H9 (cell line): ENCODE results near the gene BBS12. TPM values are rescaled to one million over a fixed set of nuclear protein-coding genes. Genes with fewer than 3 reads are reported as not detected.

Experiments used
- DNase-seq: peaks from one replicate; pipeline ENCODE4 v3.0.0-alpha.2; 2017
- H2AFZ ChIP-seq: one replicate; pipeline ENCODE4 v1.6.1; 2013; ENCODE audit warnings: mild to moderate bottlenecking, low read length, control low read depth, moderate library complexity
- H2AK5ac ChIP-seq: 2 replicates; pipeline ENCODE4 v1.6.1; 2013; ENCODE audit warnings: low read length, control low read depth, mixed read lengths; ENCODE audit not compliant: insufficient read length
- H2BK120ac ChIP-seq: one replicate; pipeline ENCODE4 v1.6.1; 2013; ENCODE audit warnings: low read depth, mild to moderate bottlenecking, low read length, control low read depth, inconsistent platforms; ENCODE audit not compliant: poor library complexity, severe bottlenecking
- H2BK12ac ChIP-seq: 2 replicates; pipeline ENCODE4 v1.6.1; 2013; ENCODE audit warnings: low read length, control low read depth, mixed read lengths, low read depth; ENCODE audit not compliant: insufficient read length
- H2BK15ac ChIP-seq: 2 replicates; pipeline ENCODE4 v1.6.1; 2013; ENCODE audit warnings: low read depth, low read length, control low read depth
- H2BK20ac ChIP-seq: one replicate; pipeline ENCODE4 v1.6.1; 2013; ENCODE audit warnings: low read depth, mild to moderate bottlenecking, low read length, control low read depth, inconsistent platforms; ENCODE audit not compliant: poor library complexity, severe bottlenecking
- H2BK5ac ChIP-seq: 2 replicates; pipeline ENCODE4 v1.6.1; 2013; ENCODE audit warnings: low read length, control low read depth, mixed read lengths; ENCODE audit not compliant: insufficient read length
- H3K14ac ChIP-seq: 2 replicates; pipeline ENCODE4 v1.6.1; 2013; ENCODE audit warnings: low read length, control low read depth; ENCODE audit not compliant: insufficient read depth
- H3K18ac ChIP-seq: 2 replicates; pipeline ENCODE4 v1.6.1; 2013; ENCODE audit warnings: low read depth, mild to moderate bottlenecking, mixed read lengths, low read length, control low read depth; ENCODE audit not compliant: insufficient read length
- H3K23ac ChIP-seq: 2 replicates; pipeline ENCODE4 v1.6.1; 2013; ENCODE audit warnings: low read length, control low read depth, mixed read lengths, low read depth; ENCODE audit not compliant: insufficient read length
- H3K23me2 ChIP-seq: 2 replicates; pipeline ENCODE4 v1.6.1; 2013; ENCODE audit warnings: low read depth, mild to moderate bottlenecking, mixed read lengths, low read length, control low read depth; ENCODE audit not compliant: insufficient read length, poor library complexity, severe bottlenecking
- H3K27ac ChIP-seq: 2 replicates; pipeline ENCODE4 v1.5.1; 2013; ENCODE audit warnings: low read length, control low read depth, mixed read lengths, low read depth; ENCODE audit not compliant: insufficient read length
- H3K27me3 ChIP-seq: 2 replicates; pipeline ENCODE4 v1.6.1; 2013; ENCODE audit warnings: low read length, control low read depth, inconsistent platforms; ENCODE audit not compliant: insufficient read depth
- H3K4ac ChIP-seq: 2 replicates; pipeline ENCODE4 v1.6.1; 2013; ENCODE audit warnings: low read depth, mild to moderate bottlenecking, control low read depth, inconsistent platforms, low read length, moderate library complexity
- H3K4me1 ChIP-seq: 2 replicates; pipeline ENCODE4 v1.6.1; 2013; ENCODE audit warnings: low read length, control low read depth, inconsistent platforms; ENCODE audit not compliant: insufficient read depth
- H3K4me2 ChIP-seq: 2 replicates; pipeline ENCODE4 v1.6.1; 2013; ENCODE audit warnings: low read length, control low read depth, mixed read lengths; ENCODE audit not compliant: insufficient read length, insufficient read depth
- H3K56ac ChIP-seq: 2 replicates; pipeline ENCODE4 v1.6.1; 2013; ENCODE audit warnings: low read depth, mild to moderate bottlenecking, mixed read lengths, low read length, control low read depth; ENCODE audit not compliant: insufficient read length
- H3K79me1 ChIP-seq: 2 replicates; pipeline ENCODE4 v1.6.1; 2013; ENCODE audit warnings: low read depth, mild to moderate bottlenecking, moderate library complexity, low read length, control low read depth, inconsistent platforms; ENCODE audit not compliant: insufficient read depth, poor library complexity, severe bottlenecking
- H3K79me2 ChIP-seq: 2 replicates; pipeline ENCODE4 v1.6.1; 2013; ENCODE audit warnings: low read length, control low read depth, inconsistent platforms; ENCODE audit not compliant: insufficient read depth
- H3K9ac ChIP-seq: 2 replicates; pipeline ENCODE4 v1.6.1; 2013; ENCODE audit warnings: low read length, control low read depth, mixed read lengths; ENCODE audit not compliant: insufficient read length; ENCODE audit errors: extremely low read depth
- H3K9me3 ChIP-seq: one replicate; pipeline ENCODE4 v1.6.1; 2013; ENCODE audit warnings: low read depth, low read length, inconsistent platforms; ENCODE audit not compliant: control insufficient read depth
- H3T11ph ChIP-seq: one replicate; pipeline ENCODE4 v1.6.1; 2013; ENCODE audit warnings: mild to moderate bottlenecking, low read length, control low read depth, inconsistent platforms
- H4K20me1 ChIP-seq: one replicate; pipeline ENCODE4 v1.6.1; 2013; ENCODE audit not compliant: control insufficient read depth, insufficient read length, insufficient read depth
- H4K5ac ChIP-seq: 2 replicates; pipeline ENCODE4 v1.6.1; 2013; ENCODE audit warnings: low read depth, mild to moderate bottlenecking, mixed read lengths, low read length, control low read depth; ENCODE audit not compliant: insufficient read length
- H4K8ac ChIP-seq: replicated peaks from 2 replicates; pipeline ENCODE4 v1.6.1; 2013; ENCODE audit warnings: low read length, control low read depth, mixed read lengths, low read depth; ENCODE audit not compliant: insufficient read length
- H4K91ac ChIP-seq: 2 replicates; pipeline ENCODE4 v1.6.1; 2013; ENCODE audit warnings: low read depth, mild to moderate bottlenecking, moderate library complexity, mixed read lengths, low read length, control low read depth; ENCODE audit not compliant: insufficient read length
- H3K27ac Mint-ChIP-seq, 3 experiments: 2 replicates in 2 of 3; 3 replicates in 1 of 3; pipeline ENCODE4 v1.8.0; 2020 to 2021; ENCODE audit warnings: mixed read lengths in 3 of 3, mild to moderate bottlenecking in 1 of 3, moderate library complexity in 1 of 3
- H3K27me3 Mint-ChIP-seq: 2 replicates; pipeline ENCODE4 v1.8.0; 2021; ENCODE audit warnings: low read depth, mild to moderate bottlenecking, moderate library complexity, mixed read lengths
- H3K36me3 Mint-ChIP-seq, 3 experiments: 2 replicates in 2 of 3; 3 replicates in 1 of 3; pipeline ENCODE4 v1.8.0; 2020 to 2021; ENCODE audit warnings: low read depth in 3 of 3, mixed read lengths in 3 of 3; ENCODE audit not compliant: insufficient read depth in 1 of 3
- H3K4me1 Mint-ChIP-seq, 2 experiments: 2 replicates each; pipeline ENCODE4 v1.8.0; 2020; ENCODE audit warnings: mixed read lengths in 2 of 2
- H3K4me3 Mint-ChIP-seq, 2 experiments: 2 replicates in 1 of 2; 3 replicates in 1 of 2; pipeline ENCODE4 v1.8.0; 2020 to 2021; ENCODE audit warnings: mild to moderate bottlenecking in 2 of 2, mixed read lengths in 2 of 2, moderate library complexity in 1 of 2
- H3K9me3 Mint-ChIP-seq, 2 experiments: 2 replicates in 1 of 2; 3 replicates in 1 of 2; pipeline ENCODE4 v1.8.0; 2020; ENCODE audit warnings: mild to moderate bottlenecking in 2 of 2, mixed read lengths in 2 of 2, moderate library complexity in 1 of 2
- WGBS: extraction: QIAGEN DNeasy Blood & Tissue Kit; methylation state at CpG from one replicate; pipeline ENCODE4 v1.1.7; 2013; ENCODE audit warnings: missing lambda C conversion rate, low lambda C conversion rate, mixed read lengths; ENCODE audit not compliant: insufficient read length; ENCODE audit errors: extremely low coverage; 5-methylcytosine and 5-hydroxymethylcytosine counted together
- total RNA-seq: library from RNA; stranded (reverse); gene quantifications from 2 replicates; pipeline ENCODE4 v1.2.1, GENCODE V29; 2021
- TF ChIP-seq, protein P1 (sequence below): fragments of 200-600 bp; sonication (generic); conservative IDR thresholded peaks from 3 replicates; pipeline ENCODE4 v1.8.0; 2021; ENCODE audit warnings: antibody characterized with exemption, mild to moderate bottlenecking

Gene BBS12
- total RNA-seq, 1 experiment from 2014 or later: 1.2 TPM

DNA sequence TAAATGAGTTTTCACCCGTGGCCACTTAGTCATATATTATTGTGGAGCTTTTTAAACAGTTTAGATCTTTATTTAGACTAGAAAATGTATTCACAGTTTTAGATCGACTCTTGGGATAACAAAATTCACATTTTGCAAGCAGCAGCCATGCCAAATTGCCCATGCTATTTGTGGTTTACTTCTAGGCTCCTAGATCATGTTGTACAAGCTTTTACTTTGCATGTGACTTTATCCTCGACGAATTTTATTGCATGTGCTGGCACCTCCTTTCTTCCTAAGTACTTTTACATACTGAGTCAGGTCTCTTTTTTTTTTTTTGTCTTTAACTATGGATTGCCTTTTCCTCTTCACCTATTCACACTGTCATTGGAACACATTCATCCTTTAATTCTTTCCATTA lies 23.2 kb downstream of the BBS12 start:
- Histone ChIP-seq H4K91ac (no peak overlapping the region), H2AFZ (no peak overlapping the region), H2BK20ac (no peak overlapping the region), H2BK15ac (no peak overlapping the region), H4K8ac (no peak overlapping the region), H3K9ac (no peak overlapping the region), H3K4ac (no peak overlapping the region), H3K56ac (no peak overlapping the region), H3K23ac (no peak overlapping the region), H3T11ph (no peak overlapping the region), H3K14ac (no peak overlapping the region), H3K4me2 (no peak overlapping the region), H3K9me3 (no peaks in the 10 kb centered on the region), H2AK5ac (no peak overlapping the region), H2BK12ac (no peak overlapping the region), H3K18ac (no peak overlapping the region), H3K27me3 (no peaks in the 10 kb centered on the region), H3K27ac (no peak overlapping the region), H2BK5ac (no peak overlapping the region), H3K79me1 (no peaks in the 10 kb centered on the region), H4K5ac (no peak overlapping the region), H2BK120ac (no peak overlapping the region), H3K79me2 (no peaks in the 10 kb centered on the region), H3K4me1 (no peaks in the 10 kb centered on the region), H4K20me1 (no peaks in the 10 kb centered on the region), H3K23me2 (no peaks in the 10 kb centered on the region)
- no peak for DNase-seq
- H3K27ac Mint-ChIP-seq: no peak overlapping the region
- no peak overlapping the region for H3K4me3 Mint-ChIP-seq
- peaks cover 16 to 20% of the 10 kb centered on the region in 2 experiments for H3K4me1 Mint-ChIP-seq
- no peaks in the 10 kb centered on the region for H3K27me3 Mint-ChIP-seq
- WGBS: no CpG with 5 or more reads among the region's 4 CpGs
- no peaks in the 10 kb centered on the region for H3K9me3 Mint-ChIP-seq
- no peaks in the 10 kb centered on the region; a peak in 1 of 7 replicates for H3K36me3 Mint-ChIP-seq
- TF ChIP-seq, protein P1, sequence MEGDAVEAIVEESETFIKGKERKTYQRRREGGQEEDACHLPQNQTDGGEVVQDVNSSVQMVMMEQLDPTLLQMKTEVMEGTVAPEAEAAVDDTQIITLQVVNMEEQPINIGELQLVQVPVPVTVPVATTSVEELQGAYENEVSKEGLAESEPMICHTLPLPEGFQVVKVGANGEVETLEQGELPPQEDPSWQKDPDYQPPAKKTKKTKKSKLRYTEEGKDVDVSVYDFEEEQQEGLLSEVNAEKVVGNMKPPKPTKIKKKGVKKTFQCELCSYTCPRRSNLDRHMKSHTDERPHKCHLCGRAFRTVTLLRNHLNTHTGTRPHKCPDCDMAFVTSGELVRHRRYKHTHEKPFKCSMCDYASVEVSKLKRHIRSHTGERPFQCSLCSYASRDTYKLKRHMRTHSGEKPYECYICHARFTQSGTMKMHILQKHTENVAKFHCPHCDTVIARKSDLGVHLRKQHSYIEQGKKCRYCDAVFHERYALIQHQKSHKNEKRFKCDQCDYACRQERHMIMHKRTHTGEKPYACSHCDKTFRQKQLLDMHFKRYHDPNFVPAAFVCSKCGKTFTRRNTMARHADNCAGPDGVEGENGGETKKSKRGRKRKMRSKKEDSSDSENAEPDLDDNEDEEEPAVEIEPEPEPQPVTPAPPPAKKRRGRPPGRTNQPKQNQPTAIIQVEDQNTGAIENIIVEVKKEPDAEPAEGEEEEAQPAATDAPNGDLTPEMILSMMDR: no peak
